ENCODE measurements around the gene EP300.
A peak's percentile ranks its signal among the peaks of the same experiment; 100 is the strongest.
"Not testable (repeated sequence)": the region's sequence is repeated elsewhere in the genome, so short reads cannot be mapped to it uniquely, and the experiment has no call there.

EP300 gene

GRCh38 chr22:41092023-41092817 is at the start of gene EP300:
Gene EP300 (plus strand): TSS chr22:41092592. CDS start chr22:41093005, 413 bp downstream.
- peak; percentile 90 for DNase-seq

DNA sequence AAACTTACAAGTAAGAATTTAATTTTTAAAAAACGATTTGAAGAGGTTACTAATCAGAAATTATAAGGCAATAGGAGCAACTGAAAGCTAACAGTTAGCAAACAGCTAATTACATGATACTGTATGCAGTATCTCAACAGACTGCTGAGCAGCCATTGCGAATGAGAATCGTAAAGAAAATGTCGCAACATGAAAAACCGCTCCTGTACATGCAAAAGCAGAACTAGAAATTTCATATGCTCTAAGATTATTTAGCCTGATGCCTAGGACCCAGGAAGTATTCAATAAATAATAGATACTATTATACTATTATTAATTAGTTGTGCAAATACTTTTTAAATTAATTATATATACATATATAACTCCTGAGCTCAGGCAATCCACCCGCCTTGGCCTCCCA is 48.7 kb upstream of the EP300 start:
- DNase-seq: no peak

DNA sequence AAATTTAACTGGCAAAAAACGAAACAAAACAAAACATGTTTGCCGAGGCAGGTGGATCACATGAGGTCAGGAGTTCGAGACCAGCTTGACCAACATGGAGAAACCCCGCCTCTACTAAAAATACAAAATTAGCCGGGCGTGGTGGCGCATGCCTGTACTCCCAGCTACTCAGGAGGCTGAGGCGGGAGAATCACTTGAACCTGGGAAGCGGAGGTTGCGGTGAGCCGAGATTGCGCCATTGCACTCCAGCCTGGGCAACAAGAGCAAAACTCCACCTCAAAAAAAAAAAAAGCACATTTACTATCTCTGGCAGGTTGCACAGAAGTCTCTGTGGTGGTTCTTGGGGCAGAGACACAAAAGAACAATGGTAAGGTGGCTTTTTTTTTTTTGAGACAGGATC is 46.8 kb upstream of the EP300 start:
- DNase-seq: not testable (repeated sequence)

- DNase-seq: no peak
Measured at GRCh38 chr22:41047801-41048211, 44.6 kb upstream of the EP300 start.

DNA sequence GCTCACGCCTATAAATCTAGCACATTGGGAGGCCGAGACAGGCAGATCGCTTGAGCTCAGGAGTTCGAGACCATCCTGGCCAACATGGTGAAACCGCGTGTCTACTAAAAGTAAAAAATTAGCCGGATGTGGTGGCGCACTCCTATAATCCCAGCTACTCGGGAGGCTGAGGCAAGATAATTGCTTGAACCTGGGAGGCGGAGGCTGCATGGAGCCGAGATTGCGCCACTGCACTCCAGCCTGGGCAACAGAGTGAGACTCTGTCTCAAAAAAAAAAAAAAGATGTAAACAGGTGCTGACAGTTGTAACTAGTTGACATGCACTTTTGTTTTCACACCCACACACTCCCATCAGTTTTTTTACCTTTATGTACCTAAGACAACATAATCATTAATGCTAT is 44.0 kb upstream of the EP300 start:
- not testable (repeated sequence) for DNase-seq

DNA sequence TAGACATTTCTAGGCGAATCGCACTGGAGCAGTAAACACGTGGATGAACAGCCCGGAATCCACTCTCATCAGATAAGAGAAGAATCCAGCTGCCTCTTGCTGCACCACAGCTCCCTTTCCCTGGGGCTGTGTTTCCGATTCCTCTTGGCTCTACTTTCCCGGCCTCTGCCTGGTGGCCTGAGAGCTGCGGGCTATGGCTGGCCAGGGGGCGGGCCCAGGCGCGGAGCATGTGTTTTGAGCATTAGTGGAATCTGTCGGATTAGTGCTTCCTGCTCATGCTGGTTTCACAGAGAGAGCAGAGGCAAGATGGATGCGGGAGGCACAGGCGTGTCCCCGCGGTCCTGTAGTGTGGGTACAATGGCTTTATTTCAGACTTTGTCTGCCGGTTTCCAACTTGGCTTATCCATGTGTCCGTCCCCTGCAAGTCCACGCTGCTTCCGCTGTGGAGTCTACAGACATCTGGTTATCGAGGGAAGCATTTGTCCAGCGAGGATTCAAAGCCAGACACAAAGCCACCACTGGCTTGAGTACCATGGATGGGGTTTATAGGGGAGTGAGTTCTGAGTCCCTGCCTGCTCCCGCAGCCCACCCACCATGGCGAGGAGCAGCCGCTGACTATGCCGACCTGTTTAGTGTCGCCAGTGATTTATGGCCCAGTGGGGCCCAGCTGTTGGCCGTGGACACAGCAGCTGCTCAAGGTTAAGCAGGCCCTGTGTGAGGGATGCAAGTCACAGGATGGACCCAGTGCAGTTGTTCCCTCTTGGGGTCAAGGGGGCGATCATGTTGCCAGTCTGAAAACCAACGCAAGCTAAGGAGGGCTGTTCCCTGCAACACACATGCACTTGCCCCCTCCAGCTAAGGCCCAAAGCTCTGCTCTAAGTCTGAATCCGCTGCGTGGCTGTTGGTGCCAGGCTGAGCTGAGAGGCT is 43.3 kb upstream of the EP300 start:
- no peak for DNase-seq

- DNase-seq: not testable (repeated sequence)
Measured at GRCh38 chr22:41049795-41050194, 42.6 kb upstream of the EP300 start.

DNA sequence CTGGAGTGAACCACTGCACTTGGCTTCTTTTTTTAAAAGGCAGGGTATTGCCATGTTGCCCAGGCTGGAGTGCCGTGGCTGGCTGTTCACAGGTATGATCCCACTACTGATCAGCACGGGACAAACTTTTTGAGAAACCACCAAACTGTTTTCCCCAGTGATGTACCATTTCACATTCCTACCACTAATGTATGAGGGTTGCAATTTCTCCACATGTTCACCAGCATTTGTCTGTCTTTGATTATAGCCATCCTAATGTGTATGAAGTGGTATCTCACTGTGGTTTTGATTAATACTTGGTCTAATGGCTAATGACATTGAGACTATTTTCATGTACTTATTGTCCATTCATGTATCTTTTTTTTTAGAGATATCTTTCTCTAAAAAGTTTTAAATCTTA is 41.5 kb upstream of the EP300 start:
- DNase-seq: no peak

DNA sequence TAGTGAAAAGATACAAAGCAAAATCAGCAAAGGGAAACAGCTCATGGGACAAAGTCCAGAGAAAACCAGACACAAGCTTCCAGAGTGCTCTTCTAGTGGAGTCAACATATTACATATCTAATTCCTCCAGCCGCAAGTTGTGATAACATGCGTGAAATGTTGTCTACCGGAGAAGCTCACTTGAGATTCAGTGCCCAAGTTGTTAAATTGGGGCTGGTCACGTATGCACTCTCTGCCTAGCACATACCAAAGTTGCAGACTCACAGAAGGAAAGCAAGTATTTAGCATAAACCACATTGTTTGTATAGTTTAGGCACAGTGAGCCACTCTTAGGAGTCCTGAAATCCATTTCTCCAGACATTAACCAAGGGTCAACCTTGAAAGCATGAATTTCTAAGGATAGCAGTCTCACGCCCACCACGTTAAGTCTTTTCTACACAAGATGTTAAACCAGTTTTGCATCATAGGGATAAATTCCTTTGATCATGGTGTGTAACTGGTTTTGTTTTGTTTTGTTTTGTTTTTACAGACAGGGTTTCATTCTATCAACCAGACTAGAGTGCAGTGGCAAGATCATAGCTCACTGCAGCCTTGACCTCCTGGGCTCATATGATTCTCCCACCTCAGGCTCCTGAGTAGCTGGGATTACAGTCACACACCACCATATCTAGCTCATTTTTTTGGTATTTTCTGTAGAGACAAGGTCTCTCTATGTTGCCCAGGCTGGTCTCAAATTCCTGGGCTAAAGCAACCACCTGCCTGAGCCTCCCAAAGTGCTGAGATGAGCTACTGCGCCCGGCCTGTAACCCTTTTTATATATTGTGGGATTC is 39.5 kb upstream of the EP300 start:
- DNase-seq: no peak

GRCh38 chr22:41057076-41057475 is 35.3 kb upstream of the EP300 start:
- DNase-seq: no peak

DNA sequence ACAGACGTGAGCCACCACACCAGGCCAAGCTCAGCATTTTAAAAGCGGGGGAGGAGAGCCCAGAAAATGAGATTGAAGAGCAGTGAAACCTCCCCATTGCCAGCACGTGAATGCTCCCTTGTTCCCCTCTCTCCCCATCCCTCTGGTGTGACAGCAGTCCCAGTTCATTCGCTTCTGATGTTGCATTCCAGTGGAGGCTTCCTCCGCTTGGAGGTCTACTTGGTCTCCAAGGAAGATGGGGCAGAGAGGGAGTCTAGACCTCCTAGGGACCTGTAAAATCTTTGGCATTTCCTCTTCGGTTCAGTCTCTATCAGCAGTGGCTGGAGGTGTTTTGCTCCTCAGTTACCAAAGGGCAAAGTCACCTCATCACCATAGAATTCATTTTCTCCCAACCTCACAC is 30.2 kb upstream of the EP300 start:
- no peak for DNase-seq

GRCh38 chr22:41064326-41064725 is 28.1 kb upstream of the EP300 start:
- not testable (repeated sequence) for DNase-seq

GRCh38 chr22:41066341-41066740 is 26.1 kb upstream of the EP300 start:
- DNase-seq: not testable (repeated sequence)

- DNase-seq: not testable (repeated sequence)
Measured at GRCh38 chr22:41067968-41068367, 24.4 kb upstream of the EP300 start.

GRCh38 chr22:41070665-41071331 is 21.6 kb upstream of the EP300 start:
- no peak for DNase-seq

GRCh38 chr22:41074061-41074460 is 18.3 kb upstream of the EP300 start:
- no peak for DNase-seq

DNA sequence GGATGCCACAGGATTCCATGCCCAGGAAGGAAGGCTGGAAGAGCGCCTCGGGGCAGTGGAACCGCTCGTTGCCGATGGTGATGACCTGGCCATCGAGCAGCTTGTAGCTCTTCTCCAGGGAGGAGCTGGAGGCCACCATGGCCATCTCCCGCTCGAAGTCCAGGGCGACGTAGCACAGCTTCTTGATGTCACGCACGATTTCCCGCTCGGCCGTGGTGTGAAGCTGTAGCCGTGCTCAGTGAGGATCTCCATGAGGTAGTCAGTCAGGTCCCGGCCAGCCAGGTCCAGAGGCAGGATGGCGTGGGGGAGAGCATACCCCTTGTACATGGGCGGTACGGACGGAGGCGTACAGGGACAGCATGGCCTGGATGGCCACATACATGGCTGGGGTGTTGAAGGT is 17.9 kb upstream of the EP300 start:
- no peak for DNase-seq

DNA sequence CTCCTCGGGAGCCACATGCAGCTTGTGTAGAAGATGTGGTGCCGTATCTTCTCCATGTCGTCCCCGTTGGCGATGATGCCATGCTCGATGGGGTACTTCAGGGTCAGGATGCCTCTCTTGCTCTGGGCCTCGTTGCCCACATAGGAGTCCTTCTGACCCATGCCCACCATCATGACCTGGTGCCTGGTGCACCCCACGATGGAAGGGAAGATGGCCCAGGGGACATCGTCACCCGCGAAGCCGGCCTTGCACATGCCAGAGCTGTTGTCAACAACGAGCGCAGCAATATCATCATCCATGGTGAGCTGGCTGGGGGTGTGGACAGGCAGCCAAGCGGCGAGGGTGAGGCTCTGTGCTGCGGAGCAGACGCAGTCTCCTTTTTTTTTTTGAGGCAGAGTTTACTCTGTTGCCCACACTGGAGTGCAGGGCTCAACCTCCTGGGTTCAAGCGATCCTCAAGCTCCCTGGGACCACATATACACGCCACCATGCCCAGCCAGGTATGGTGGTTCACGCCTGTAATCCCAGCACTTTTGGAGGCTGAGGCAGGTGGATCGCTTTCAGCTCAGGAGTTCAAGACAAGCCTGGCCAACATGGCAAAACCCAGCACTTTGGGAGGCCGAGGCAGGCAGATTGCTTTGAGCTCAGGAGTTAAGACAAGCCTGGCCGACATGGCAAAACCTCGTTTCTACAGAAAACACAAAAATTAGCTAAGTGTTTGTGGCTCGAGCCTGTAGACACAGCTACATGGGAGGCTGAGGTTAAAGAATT is 17.3 kb upstream of the EP300 start:
- no peak for DNase-seq

DNA sequence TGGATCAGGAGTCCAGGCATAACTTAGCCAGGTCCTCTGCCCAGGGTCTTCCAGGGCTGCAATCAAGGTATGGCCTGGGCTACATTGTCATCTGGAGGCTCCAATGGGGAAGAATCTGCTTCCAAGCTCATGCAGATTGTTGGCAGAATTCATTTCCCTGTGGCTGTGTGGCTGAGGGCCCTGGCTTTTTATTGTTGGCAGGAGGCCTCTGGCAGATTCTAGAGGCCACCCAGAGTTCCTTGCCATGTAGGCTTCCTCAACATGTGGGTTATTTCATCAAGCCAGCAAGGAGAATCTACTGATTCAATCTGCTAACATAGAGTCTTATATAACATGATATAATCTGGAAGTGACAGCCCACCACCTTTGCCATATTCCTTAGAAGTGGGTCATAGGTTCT is 16.4 kb upstream of the EP300 start:
- no peak for DNase-seq

DNA sequence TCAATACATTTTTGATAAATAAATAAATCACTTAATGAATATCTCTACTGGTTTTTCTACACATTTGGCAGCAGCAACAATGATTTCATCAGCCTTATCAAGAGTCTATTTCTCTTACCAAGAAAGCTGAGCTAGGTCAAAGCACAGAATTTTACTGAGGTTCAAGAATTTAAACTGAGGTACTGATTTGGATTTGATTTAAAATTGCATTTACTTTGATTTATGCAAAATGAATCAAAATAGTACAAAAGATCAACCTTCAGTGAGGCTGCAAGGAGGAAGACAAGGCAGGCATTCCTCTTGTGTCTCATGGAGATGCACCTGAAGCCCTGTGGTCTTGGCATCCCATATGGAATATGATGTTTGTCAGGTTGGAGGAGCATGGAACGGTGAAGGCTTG is 15.5 kb upstream of the EP300 start:
- DNase-seq: no peak

- DNase-seq: no peak
Measured at GRCh38 chr22:41078931-41079330, 13.5 kb upstream of the EP300 start.

DNA sequence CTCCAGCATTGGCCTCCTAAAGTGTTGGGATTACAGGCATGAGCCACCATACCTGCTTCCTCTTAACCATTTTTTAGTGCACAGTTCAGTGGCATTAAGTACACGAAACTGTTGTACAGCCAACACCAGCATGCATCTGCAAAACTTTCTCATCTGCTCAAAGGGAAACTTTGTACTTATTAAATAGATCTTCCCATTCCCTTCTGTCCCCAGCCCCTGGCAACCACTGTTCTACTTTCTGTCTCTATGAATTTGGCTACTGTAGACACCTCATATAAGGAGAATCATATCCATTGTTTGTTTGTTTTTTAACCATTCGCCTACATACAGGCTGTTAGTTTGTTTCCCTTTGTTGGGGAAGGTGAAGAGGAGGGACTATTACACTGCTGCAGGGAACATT is 6.5 kb upstream of the EP300 start:
- DNase-seq: no peak
